Fibroblast of skin of scalp (primary cell): Measurements from ENCODE around the gene THOC6.
"Not testable (repeated sequence)": the region's sequence is repeated elsewhere in the genome, so short reads cannot be mapped to it uniquely, and the experiment has no call there.

Experiments used
- DNase-seq: peaks from one replicate; pipeline ENCODE4 v3.0.0-alpha.2; 2013

The THOC6 gene

GRCh38 chr16:3055734-3056115, 31.9 kb downstream of the THOC6 start:
- not testable (repeated sequence) for DNase-seq

GRCh38 chr16:3056336-3057180, 32.7 kb downstream of the THOC6 start:
- DNase-seq = no peak

- no peak for DNase-seq
Observed at GRCh38 chr16:3057181-3058138, 33.6 kb downstream of the THOC6 start.

- peak; percentile 31 for DNase-seq
Observed at GRCh38 chr16:3058139-3059030, 34.5 kb downstream of the THOC6 start.

GRCh38 chr16:3059041-3059722, 35.3 kb downstream of the THOC6 start:
- peak; percentile 90 for DNase-seq

- no peak for DNase-seq
Observed at GRCh38 chr16:3059723-3060242, 35.9 kb downstream of the THOC6 start.

GRCh38 chr16:3060339-3061127, 36.7 kb downstream of the THOC6 start:
- DNase-seq = no peak

- no peak for DNase-seq
Observed at GRCh38 chr16:3062553-3062952, 38.7 kb downstream of the THOC6 start.

GRCh38 chr16:3063625-3064386, 40.0 kb downstream of the THOC6 start:
- DNase-seq = peak; percentile 13

GRCh38 chr16:3065069-3065741, 41.4 kb downstream of the THOC6 start, which contains the start of gene IL32:
Gene IL32, plus strand, starts transcription at chr16:3065640. Its CDS starts 172 bp downstream, at chr16:3065812.
- peak; percentile 68 for DNase-seq

GRCh38 chr16:3065742-3066439, 42.1 kb downstream of the THOC6 start:
- no peak for DNase-seq

- DNase-seq = no peak
Observed at GRCh38 chr16:3066440-3066748, 42.6 kb downstream of the THOC6 start.

- DNase-seq = no peak
Observed at GRCh38 chr16:3068487-3068886, 44.7 kb downstream of the THOC6 start.

GRCh38 chr16:3069146-3069545, 45.3 kb downstream of the THOC6 start:
- DNase-seq = not testable (repeated sequence)

- no peak for DNase-seq
Observed at GRCh38 chr16:3070608-3071111, 46.8 kb downstream of the THOC6 start.

GRCh38 chr16:3071655-3072054, 47.8 kb downstream of the THOC6 start:
- DNase-seq = no peak

GRCh38 chr16:3072148-3072547, 48.3 kb downstream of the THOC6 start:
- DNase-seq = not testable (repeated sequence)

- DNase-seq = not testable (repeated sequence)
Observed at GRCh38 chr16:3072576-3073263, 48.9 kb downstream of the THOC6 start.
